GM19455 (cell line): ENCODE data around the gene KCNJ9.
"Not testable (repeated sequence)": the region's sequence is repeated elsewhere in the genome, so short reads cannot be mapped to it uniquely, and the experiment has no call there.

ENCODE experiments used
- ATAC-seq: cut with Tn5 transposase; IDR thresholded peaks from one replicate; pipeline ENCODE4 v1.9.1; 2021; ENCODE audit not compliant: unreplicated experiment

KCNJ9 gene

GRCh38 chr1:160081261-160081936 lies at the start of gene KCNJ9:
Gene KCNJ9, plus strand, starts transcription at chr1:160081538. Its CDS starts 2,493 bp downstream, at chr1:160084031.
- no peak for ATAC-seq

- ATAC-seq = peak; percentile 29
Observed at GRCh38 chr1:160032165-160032820, 49.0 kb upstream of the KCNJ9 start.

GRCh38 chr1:160040476-160040875 lies 40.9 kb upstream of the KCNJ9 start:
- no peak for ATAC-seq

- no peak for ATAC-seq
Observed at GRCh38 chr1:160043543-160043942, 37.8 kb upstream of the KCNJ9 start.

- no peak for ATAC-seq
Observed at GRCh38 chr1:160045653-160046052, 35.7 kb upstream of the KCNJ9 start.

- ATAC-seq = peak; percentile 81
Observed at GRCh38 chr1:160046494-160047110, 34.7 kb upstream of the KCNJ9 start.

- ATAC-seq = peak; percentile 45
Observed at GRCh38 chr1:160047111-160047991, 34.0 kb upstream of the KCNJ9 start.

GRCh38 chr1:160048335-160048734 lies 33.0 kb upstream of the KCNJ9 start:
- ATAC-seq = no peak

- ATAC-seq = no peak
Observed at GRCh38 chr1:160049101-160049500, 32.2 kb upstream of the KCNJ9 start.

- ATAC-seq = not testable (repeated sequence)
Observed at GRCh38 chr1:160050182-160050581, 31.2 kb upstream of the KCNJ9 start.

- ATAC-seq = no peak
Observed at GRCh38 chr1:160050619-160051018, 30.7 kb upstream of the KCNJ9 start.

GRCh38 chr1:160052936-160053335 lies 28.4 kb upstream of the KCNJ9 start:
- no peak for ATAC-seq

- no peak for ATAC-seq
Observed at GRCh38 chr1:160053548-160054365, 27.6 kb upstream of the KCNJ9 start.

- ATAC-seq = no peak
Observed at GRCh38 chr1:160056648-160057169, 24.6 kb upstream of the KCNJ9 start.

GRCh38 chr1:160058087-160058486 lies 23.3 kb upstream of the KCNJ9 start:
- no peak for ATAC-seq

GRCh38 chr1:160061369-160062229 lies 19.7 kb upstream of the KCNJ9 start:
- no peak for ATAC-seq

- no peak for ATAC-seq
Observed at GRCh38 chr1:160062230-160062532, 19.2 kb upstream of the KCNJ9 start.

GRCh38 chr1:160063176-160063575 lies 18.2 kb upstream of the KCNJ9 start:
- ATAC-seq = no peak

- ATAC-seq = no peak
Observed at GRCh38 chr1:160064164-160064563, 17.2 kb upstream of the KCNJ9 start.
